Anterior cingulate cortex (tissue), 58 donors: ENCODE measurements around the gene WAC.
A peak's percentile ranks its signal among the peaks of the same experiment; 100 is the strongest.
"Not testable (repeated sequence)": the region's sequence is repeated elsewhere in the genome, so short reads cannot be mapped to it uniquely, and the experiment has no call there.

Experiments used
- DNase-seq, 58 donors: peaks; one replicate each; lab custom pipeline; 2025; lab: John Stamatoyannopoulos, UW

The WAC gene

GRCh38 chr10:28559618-28560017, 26.7 kb downstream of the WAC start:
- no peak for DNase-seq

GRCh38 chr10:28560617-28561016, 27.7 kb downstream of the WAC start:
- DNase-seq, result no peak

DNA sequence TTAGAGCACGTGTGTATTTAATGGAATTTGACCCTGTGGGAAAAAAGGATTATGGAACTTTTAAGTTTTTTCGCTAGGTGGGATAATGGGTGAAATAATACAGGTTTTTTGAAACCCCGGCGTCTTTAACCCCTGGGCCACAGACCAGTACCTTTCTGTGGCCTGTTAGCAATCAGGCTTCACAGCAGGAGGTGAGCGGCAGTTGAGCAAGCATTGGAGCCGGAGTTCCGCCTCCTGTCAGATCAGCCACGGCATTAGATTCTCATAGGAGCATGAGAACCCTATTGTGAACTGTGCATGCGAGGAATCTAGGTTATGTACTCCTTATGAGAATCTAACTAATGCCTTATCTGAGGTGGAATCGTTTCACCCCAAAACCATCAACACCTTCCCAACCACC, 28.6 kb downstream of the WAC start:
- no peak for DNase-seq

DNA sequence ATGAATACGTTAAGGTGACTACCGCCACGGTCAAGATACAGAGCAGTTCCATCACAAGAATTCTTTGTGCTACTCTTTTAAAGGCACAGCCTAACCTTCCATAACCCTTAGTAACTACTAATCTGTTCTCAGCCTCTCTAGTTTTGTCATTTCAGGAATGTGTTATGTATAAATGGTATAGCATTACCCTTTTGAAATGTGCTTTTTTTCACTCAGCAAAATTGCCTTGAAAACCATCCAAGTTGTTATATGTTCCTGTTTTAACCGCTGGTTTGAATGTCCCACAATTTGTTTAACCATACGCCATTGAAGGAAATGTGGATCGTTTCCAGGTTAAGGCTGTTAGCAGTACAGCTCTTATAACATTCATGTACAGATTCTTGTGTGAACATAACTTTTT, 32.0 kb downstream of the WAC start:
- DNase-seq, result peak in 1 of 58 donors; percentile 3

GRCh38 chr10:28566458-28567015, 33.6 kb downstream of the WAC start:
- DNase-seq, result no peak

GRCh38 chr10:28569506-28570159, 36.7 kb downstream of the WAC start:
- DNase-seq, result no peak

GRCh38 chr10:28570598-28570997, 37.7 kb downstream of the WAC start:
- DNase-seq, result no peak

DNA sequence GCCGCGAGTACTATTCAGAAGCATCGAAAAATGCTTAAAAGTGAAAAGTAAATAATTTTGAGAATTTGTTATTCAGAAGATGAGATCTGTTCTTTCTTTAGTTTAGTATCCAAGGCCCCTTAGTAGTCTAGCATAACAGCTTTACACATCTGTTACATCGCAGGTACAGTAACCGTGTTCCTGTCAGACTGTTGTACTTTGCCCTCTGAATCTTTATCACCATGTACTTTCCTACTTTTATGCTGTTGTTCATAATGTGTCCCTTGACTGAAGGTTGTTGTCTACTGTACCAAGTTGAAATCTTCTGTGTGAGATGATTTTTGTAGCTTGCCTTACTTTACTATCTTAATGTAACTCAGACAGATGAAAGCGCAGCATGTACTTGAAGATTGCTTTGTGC, 38.3 kb downstream of the WAC start:
- no peak for DNase-seq

- not testable (repeated sequence) for DNase-seq
Measured at GRCh38 chr10:28574214-28574613, 41.3 kb downstream of the WAC start.

DNA sequence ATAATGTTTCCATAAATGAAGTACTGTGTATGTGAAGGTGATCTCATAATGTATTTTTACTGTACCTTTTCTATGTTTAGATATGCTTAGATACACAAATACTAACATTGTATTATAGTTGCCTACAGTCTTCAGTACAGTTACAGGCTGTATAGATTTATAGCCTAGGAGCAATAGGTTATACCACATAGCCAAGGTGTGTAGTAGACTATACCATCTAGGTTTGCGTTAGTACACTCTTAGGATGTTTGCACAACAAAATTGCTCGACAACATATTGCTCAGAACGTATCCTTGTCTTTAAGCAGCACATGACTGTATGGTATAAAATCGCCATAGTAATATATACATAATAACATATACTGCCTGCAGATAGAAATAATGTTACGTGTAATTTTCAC, 42.9 kb downstream of the WAC start:
- DNase-seq, result no peak

GRCh38 chr10:28577506-28577905, 44.6 kb downstream of the WAC start:
- no peak for DNase-seq

DNA sequence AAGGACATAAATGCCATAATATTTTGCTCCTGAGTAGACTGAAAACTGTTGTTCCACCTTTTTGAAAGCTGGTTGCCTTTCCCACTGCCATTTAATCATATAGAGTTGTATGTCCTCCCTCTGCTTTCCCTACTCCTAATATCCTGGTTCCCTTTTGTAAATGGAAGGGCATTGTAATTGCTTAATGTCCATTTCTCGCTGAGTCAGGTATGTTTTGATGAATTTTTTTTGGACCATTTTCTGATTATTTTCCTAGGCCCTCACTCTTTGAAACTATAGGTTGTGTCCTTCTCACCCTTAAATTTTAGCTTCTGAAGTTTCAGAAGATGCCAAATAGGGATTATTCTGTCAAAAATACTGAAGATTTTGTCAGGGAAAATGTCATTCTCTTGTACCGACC, 45.5 kb downstream of the WAC start:
- no peak for DNase-seq

- DNase-seq, result no peak
Measured at GRCh38 chr10:28580825-28581224, 47.9 kb downstream of the WAC start.

DNA sequence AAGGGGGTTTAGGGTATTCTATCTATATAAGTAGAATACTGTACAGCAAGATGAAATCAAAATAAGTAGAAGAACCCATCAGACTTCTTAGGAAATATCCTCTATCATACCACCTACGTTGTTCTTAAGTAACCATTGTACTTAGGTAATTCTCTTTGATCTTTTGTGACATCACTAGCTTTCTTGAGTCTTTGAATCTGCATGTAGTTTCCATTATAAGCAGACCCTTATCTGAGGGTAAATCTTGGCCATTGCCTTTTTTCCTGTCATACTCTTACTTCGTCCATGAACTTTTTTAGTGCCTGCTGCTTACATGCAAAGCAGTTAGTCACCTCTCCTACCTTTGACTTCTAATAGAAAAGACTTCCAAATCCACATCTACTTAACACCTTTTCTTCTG, 49.0 kb downstream of the WAC start:
- no peak for DNase-seq

DNA sequence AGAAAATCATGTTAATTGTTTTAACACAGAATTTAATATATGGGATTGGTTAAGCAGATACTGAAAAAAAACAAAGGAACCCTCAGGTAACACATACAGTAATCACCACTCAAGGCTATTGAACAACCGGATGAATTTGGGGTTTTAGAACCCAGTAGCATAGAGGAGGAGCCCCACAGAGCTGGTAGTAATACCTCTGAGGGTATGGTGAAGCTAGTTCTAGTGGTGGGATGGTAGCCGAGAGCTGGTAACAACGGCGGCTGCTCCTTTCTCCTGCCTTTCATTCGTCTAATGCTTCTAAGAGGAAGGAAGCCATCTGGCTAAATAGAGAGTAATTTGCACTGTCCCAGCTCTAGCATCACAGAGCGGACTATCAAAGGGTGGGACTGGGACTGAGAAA, 52.2 kb downstream of the WAC start:
- no peak for DNase-seq

- DNase-seq, result no peak
Measured at GRCh38 chr10:28586176-28586575, 53.3 kb downstream of the WAC start.

- no peak for DNase-seq
Measured at GRCh38 chr10:28587270-28587969, 54.5 kb downstream of the WAC start.

DNA sequence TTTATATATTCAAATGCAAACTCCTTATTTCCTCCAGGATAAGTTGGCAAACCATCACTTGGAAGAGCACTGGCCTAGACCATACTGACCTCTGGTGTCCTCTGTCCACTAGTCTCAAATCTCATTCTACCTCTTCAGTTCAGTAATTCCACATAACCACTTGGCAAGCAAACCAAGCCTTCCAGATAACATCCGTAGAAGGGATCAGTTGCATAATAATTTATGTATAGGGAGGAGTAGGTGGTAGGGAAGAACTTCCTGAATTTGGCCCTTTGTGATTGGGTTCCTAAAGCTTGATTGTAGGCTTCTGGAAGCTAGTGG, 55.0 kb downstream of the WAC start:
- DNase-seq, result peak in 1 of 58 donors; percentile 9

DNA sequence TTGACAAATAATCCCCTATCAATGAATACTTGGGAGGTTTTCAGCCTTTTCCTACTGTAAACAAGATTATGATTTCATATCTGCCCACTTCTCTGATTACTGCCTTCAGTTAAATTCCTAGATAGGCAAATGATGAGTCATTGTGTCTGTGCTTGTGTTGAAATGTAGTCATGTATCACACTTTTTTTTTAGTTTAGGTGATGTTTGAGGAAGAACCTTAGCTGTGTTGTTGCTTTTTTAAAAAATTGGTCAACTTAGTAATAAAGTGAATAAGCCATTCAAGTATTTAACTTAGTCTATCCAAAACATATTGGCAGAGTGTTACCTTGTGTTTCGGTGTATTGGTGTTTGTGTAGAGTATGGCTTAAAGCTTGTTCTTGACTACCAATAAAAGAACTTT, 60.0 kb downstream of the WAC start:
- DNase-seq, result no peak

DNA sequence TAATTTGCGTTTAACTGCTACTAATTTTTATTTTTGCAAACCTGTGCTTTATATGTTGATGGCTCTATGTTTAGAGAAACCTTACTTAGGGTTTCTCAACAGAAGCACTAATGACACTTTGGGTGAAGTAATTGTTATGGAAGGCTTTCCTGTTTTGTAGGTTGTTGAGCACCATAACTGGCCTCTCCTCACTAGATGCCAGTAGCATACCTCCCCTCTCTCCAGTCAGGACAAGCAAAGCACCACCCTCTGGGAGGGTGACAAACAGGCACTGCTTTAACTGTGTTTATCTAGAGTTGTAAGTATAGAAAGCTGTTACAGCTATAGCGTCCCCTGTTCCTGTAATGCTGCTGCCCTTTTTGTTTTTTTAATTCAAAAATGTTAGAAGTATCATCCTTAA, 60.9 kb downstream of the WAC start:
- no peak for DNase-seq

- DNase-seq, result no peak
Measured at GRCh38 chr10:28594406-28594805, 61.5 kb downstream of the WAC start.

- DNase-seq, result no peak
Measured at GRCh38 chr10:28595613-28596012, 62.7 kb downstream of the WAC start.
